Panc1 (cell line): ENCODE results near the gene CELA3A. TPM values are rescaled to one million over a fixed set of nuclear protein-coding genes. Genes with fewer than 3 reads are reported as not detected.

Experiments
- ATAC-seq: fragments of 200-7000 bp; cut with Tn5 transposase; 2 replicates; pipeline ENCODE4 v1.9.1; 2020; ENCODE audit warnings: mild to moderate bottlenecking, moderate library complexity
- BruUV-seq: library from RNA; stranded (reverse); fragments of 400-500 nt; replicated peaks from 2 replicates; lab custom pipeline; 2021; lab: Mats Ljungman, UMichigan
- CTCF ChIA-PET: fragments of 300-600 bp; sonication (Branson Sonifier 250); formaldehyde crosslinking; loops from one replicate; lab custom pipeline; 2022; ENCODE audit warnings: antibody characterized with exemption; lab: Charles Lee
- POLR2A ChIA-PET: fragments of 300-600 bp; sonication (Branson Sonifier 250); formaldehyde crosslinking; loops from one replicate; lab custom pipeline; 2022; ENCODE audit warnings: antibody characterized with exemption; lab: Charles Lee
- DNase-seq: peaks from one replicate; pipeline ENCODE4 v3.0.0-alpha.2; 2010; ENCODE audit warnings: low read depth, low spot score
- H3K27ac ChIP-seq: 2 replicates; pipeline ENCODE4 v1.5.1; 2011; ENCODE audit warnings: mild to moderate bottlenecking, low read length, inconsistent platforms
- H3K27me3 ChIP-seq: fragments of 200-500 bp; sonication (Bioruptor generic); 2 replicates; pipeline ENCODE4 v1.6.0; 2014; ENCODE audit warnings: low read length, inconsistent platforms; ENCODE audit not compliant: control insufficient read depth, insufficient read depth
- H3K36me3 ChIP-seq: fragments of 200-500 bp; sonication (Bioruptor generic); 2 replicates; pipeline ENCODE4 v1.5.1; 2014; ENCODE audit warnings: inconsistent platforms, mild to moderate bottlenecking, low read length, moderate library complexity; ENCODE audit not compliant: control insufficient read depth, insufficient read depth
- H3K4me1 ChIP-seq: 2 replicates; pipeline ENCODE4 v1.5.1; 2011; ENCODE audit warnings: inconsistent platforms, mild to moderate bottlenecking, low read length, moderate library complexity; ENCODE audit not compliant: control insufficient read depth, insufficient read depth
- H3K4me3 ChIP-seq, 2 experiments: 2 replicates each; pipeline ENCODE4 v1.5.1; 2011 to 2012; ENCODE audit warnings: low read depth in 2 of 2, low read length in 2 of 2, mild to moderate bottlenecking in 2 of 2, inconsistent platforms in 1 of 2, moderate library complexity in 1 of 2
- H3K9me3 ChIP-seq: fragments of 200-500 bp; sonication (Bioruptor generic); 2 replicates; pipeline ENCODE4 v1.5.1; 2014; ENCODE audit warnings: low read depth, mild to moderate bottlenecking, inconsistent platforms, low read length, moderate library complexity; ENCODE audit not compliant: control insufficient read depth, insufficient read depth
- CTCF ChIP-seq: fragments of 450-650 bp; IDR thresholded peaks from 2 replicates; pipeline ENCODE4 v1.5.1; 2017; ENCODE audit warnings: mild to moderate bottlenecking
- POLR2AphosphoS5 ChIP-seq: IDR thresholded peaks from 2 replicates; pipeline ENCODE4 v1.6.1; 2012; ENCODE audit warnings: mild to moderate bottlenecking, low read depth, low read length, moderate library complexity
- REST ChIP-seq, 2 experiments: IDR thresholded peaks; 2 replicates each; pipeline ENCODE4 v1.6.1; 2011 to 2012; ENCODE audit warnings: low read depth in 2 of 2, control low read depth in 1 of 2, low read length in 1 of 2, mild to moderate bottlenecking in 1 of 2, moderate library complexity in 1 of 2; ENCODE audit not compliant: insufficient read depth in 1 of 2
- SIN3A ChIP-seq: IDR thresholded peaks from 2 replicates; pipeline ENCODE4 v1.6.1; 2012; ENCODE audit warnings: low read depth, mild to moderate bottlenecking, low read length, moderate library complexity, borderline replicate concordance; ENCODE audit not compliant: insufficient read depth
- TCF7L2 ChIP-seq: IDR thresholded peaks from 2 replicates; pipeline ENCODE4 v1.6.1; 2011; ENCODE audit warnings: mild to moderate bottlenecking, low read depth, low read length, inconsistent platforms
- in situ Hi-C: cut with HindIII; loops from 2 replicates; pipeline ENCODE4 v1.10.0; 2016; ENCODE audit warnings: low sequenced_read_pairs, low pct_unique_long_range_greater_than_20kb
- intact Hi-C: fragments of 100-400 bp; cut with micrococcal nuclease; formaldehyde crosslinking; loops from one replicate; pipeline ENCODE4 v1.10.0; 2022; ENCODE audit not compliant: unreplicated experiment
- total RNA-seq: library from RNA; stranded (reverse); gene quantifications from one replicate; pipeline ENCODE4 v1.2.1, GENCODE V29; 2021; ENCODE audit not compliant: unreplicated experiment

Gene CELA3A
- total RNA-seq, 1 experiment from 2014 or later: 5.9 TPM

GRCh38 chr1:21956720-21957552, 44.5 kb upstream of the CELA3A start:
- in situ Hi-C loops (no loop called here), intact Hi-C loops (no loop called here)
- POLR2A ChIA-PET: interaction anchor here (0.6 kb wide), 1 partner anchor 14 kb away, joined by 7 read pairs; no protein-coding TSS in a partner anchor
- H3K27me3 ChIP-seq: no peaks in the 10 kb centered on the region
- no peak for DNase-seq
- H3K4me3 ChIP-seq: no peak overlapping the region
- CTCF ChIA-PET: no interaction called here
- TF ChIP-seq TCF7L2 (no peak), POLR2AphosphoS5 (no peak), REST (IDR thresholded peaks at IDR 0.05; ENCODE audit: insufficient read depth in 1 of 2, low read depth in 2 of 2, low read length in 1 of 2) (no peak), CTCF (no peak), SIN3A (no peak)
- no TSS peak for BruUV-seq
- H3K27ac ChIP-seq: peak overlapping the region; percentile 74
- H3K9me3 ChIP-seq: no peaks in the 10 kb centered on the region
- peaks cover 25% of the 10 kb centered on the region for H3K4me1 ChIP-seq
- ATAC-seq: peak; percentile 88
- no peaks in the 10 kb centered on the region for H3K36me3 ChIP-seq

- ATAC-seq: no peak
- no peaks in the 10 kb centered on the region for H3K36me3 ChIP-seq
- H3K9me3 ChIP-seq: no peaks in the 10 kb centered on the region
- ChIA-PET CTCF (interaction anchor here (0.6 kb wide), 1 partner anchor 298 kb away, joined by 3 read pairs; no protein-coding TSS in a partner anchor), POLR2A (no interaction called here)
- no peaks in the 10 kb centered on the region for H3K27me3 ChIP-seq
- DNase-seq: no peak
- peaks cover 19% of the 10 kb centered on the region for H3K4me1 ChIP-seq
- intact Hi-C loops: no loop called here
- TF ChIP-seq REST (IDR thresholded peaks at IDR 0.05; ENCODE audit: insufficient read depth in 1 of 2, low read depth in 2 of 2, low read length in 1 of 2) (no peak), SIN3A (no peak), TCF7L2 (no peak), POLR2AphosphoS5 (no peak), CTCF (no peak)
- BruUV-seq: no TSS peak
- H3K4me3 ChIP-seq: no peak overlapping the region
- in situ Hi-C loops: no loop called here
- H3K27ac ChIP-seq: peak overlapping the region; percentile 45
These were observed 40.1 kb upstream of the CELA3A start for GRCh38 chr1:21961337-21961736.
